Left cardiac atrium (tissue), 4 donors: ENCODE measurements around the gene CR1. TPM values are rescaled to one million over a fixed set of nuclear protein-coding genes. Genes with fewer than 3 reads are reported as not detected.
"Not testable (repeated sequence)": the region's sequence is repeated elsewhere in the genome, so short reads cannot be mapped to it uniquely, and the experiment has no call there.

ENCODE experiments used
- ATAC-seq, 2 donors: fragments of 200-7000 bp; cut with Tn5 transposase; one replicate each; pipeline ENCODE4 v1.9.1; 2020; ENCODE audit warnings: mild to moderate bottlenecking in 2 of 2, moderate library complexity in 2 of 2
- DNase-seq: peaks from one replicate; pipeline ENCODE4 v3.0.0-alpha.2; 2020
- intact Hi-C, 2 donors: fragments of 100-400 bp; cut with DNase I; formaldehyde crosslinking; loops; one replicate each; pipeline versions ENCODE4 v1.14.1 to v1.15.1; 2022 to 2023
- total RNA-seq, 2 donors: library from RNA; stranded (reverse); fragmentation: NEBNext Ultra II Directional; extraction: Animal tissue kit (Norgen Biotek cat#: 25700); gene quantifications; one replicate each; pipeline ENCODE4 v1.2.1, GENCODE V29; 2021
- donor health status: DM: no; HTN: yes; CAD: no.
- donor health status: DM: no; HTN: yes; CAD: no; lungs with severe emphysema.
- donor health status: DM: yes; HTN: yes; CAD: no.
- donor health status: Dilated cardiomyopathy.

The CR1 gene
- total RNA-seq, 2 donors from 2014 or later: 4.0 to 11.3 TPM

DNA sequence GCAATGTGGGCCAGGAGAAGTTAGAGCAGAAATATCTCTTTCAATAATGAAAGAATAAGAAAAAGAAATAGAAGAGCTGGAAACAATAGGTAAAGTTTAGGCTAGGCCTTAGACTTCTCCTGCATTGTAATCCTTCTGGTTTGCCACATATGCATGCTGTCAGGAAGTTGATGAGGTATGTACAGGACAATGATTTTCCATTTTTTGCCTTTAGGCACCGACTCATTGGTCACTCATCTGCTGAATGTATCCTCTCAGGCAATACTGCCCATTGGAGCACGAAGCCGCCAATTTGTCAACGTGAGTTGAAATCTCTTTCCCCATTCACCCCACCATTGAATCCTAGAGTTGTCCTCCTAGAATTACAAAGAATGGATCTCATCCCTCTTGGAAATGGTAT lies 79.4 kb downstream of the CR1 start:
- ATAC-seq, intact Hi-C loops, DNase-seq: not testable (repeated sequence)

- intact Hi-C loops: no loop called here
- DNase-seq (no peak), ATAC-seq (no peak)
Measured at GRCh38 chr1:207578796-207579435, 83.0 kb downstream of the CR1 start.

GRCh38 chr1:207579436-207579799 lies 83.5 kb downstream of the CR1 start:
- intact Hi-C loops: no loop called here
- ATAC-seq (peak; percentile 38 to 60), DNase-seq (no peak)

DNA sequence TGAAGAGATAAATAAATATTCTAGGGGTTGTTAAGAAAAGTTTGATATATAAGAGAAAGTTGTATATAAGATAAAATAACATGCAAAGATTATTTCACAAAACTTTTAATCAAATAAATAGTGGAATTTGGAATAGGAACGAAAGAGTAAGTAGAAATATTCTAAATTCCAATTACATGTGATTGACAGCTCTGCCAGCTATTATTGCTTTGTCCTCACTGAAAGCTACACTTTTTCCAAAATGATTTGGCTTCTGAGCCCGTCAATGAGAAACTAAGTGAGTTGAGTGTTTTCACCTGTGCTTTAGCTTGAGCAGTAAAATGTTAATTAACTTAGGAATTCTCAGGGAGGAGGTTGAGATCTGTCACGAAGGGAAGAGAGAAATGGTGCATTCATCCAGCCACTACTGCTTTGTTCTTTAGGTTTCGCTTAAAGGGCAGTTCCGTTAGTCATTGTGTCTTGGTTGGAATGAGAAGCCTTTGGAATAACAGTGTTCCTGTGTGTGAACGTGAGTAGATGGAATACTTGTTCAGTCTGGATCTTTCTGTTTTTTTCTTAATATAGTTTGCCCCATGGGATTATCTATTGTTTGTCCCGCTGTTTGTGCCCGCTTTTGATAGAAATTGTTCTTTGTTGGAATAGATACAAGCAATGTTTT lies 85.7 kb downstream of the CR1 start:
- intact Hi-C loops: no loop called here
- ATAC-seq (no peak), DNase-seq (no peak)

DNA sequence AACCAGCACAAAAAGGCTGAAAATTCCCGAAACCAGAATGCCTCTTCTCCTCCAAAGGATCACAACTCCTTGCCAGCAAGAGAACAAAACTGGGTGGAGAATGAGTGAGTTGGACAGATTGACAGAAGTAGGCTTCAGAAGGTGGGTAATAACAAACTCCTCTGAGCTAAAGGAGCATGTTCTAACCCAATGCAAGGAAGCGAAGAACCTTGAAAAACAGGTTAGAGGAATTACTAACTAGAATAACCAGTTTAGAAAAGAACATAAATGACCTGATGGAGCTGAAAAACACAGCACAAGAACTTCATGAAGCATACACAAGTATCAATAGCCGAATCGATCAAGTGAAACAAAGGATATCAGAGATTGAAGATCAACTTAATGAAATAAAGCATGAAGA lies 93.5 kb downstream of the CR1 start:
- intact Hi-C loops, ATAC-seq, DNase-seq: not testable (repeated sequence)

- DNase-seq, intact Hi-C loops, ATAC-seq: not testable (repeated sequence)
Measured at GRCh38 chr1:207591205-207591604, 95.2 kb downstream of the CR1 start.

GRCh38 chr1:207594095-207594494 lies 98.1 kb downstream of the CR1 start:
- intact Hi-C loops, ATAC-seq, DNase-seq: not testable (repeated sequence)

GRCh38 chr1:207603777-207604176 lies 107.8 kb downstream of the CR1 start:
- DNase-seq (no peak), ATAC-seq (no peak)
- intact Hi-C loops: no loop called here

GRCh38 chr1:207605444-207606361 lies 109.7 kb downstream of the CR1 start:
- no peak for DNase-seq
- intact Hi-C loops: no loop called here
- ATAC-seq: no peak

- intact Hi-C loops: no loop called here
- no peak for ATAC-seq
- no peak for DNase-seq
Measured at GRCh38 chr1:207606362-207606755, 110.4 kb downstream of the CR1 start.

- intact Hi-C loops: no loop called here
- DNase-seq (no peak), ATAC-seq (no peak)
Measured at GRCh38 chr1:207612762-207613161, 116.8 kb downstream of the CR1 start.

- intact Hi-C loops: no loop called here
- DNase-seq (no peak), ATAC-seq (peak; percentile 76 to 87)
Measured at GRCh38 chr1:207619871-207620542, 124.0 kb downstream of the CR1 start.

- ATAC-seq (no peak), DNase-seq (no peak)
- intact Hi-C loops: no loop called here
Measured at GRCh38 chr1:207620543-207620893, 124.6 kb downstream of the CR1 start.

GRCh38 chr1:207625504-207626071 lies 129.6 kb downstream of the CR1 start:
- DNase-seq, ATAC-seq, intact Hi-C loops: not testable (repeated sequence)

DNA sequence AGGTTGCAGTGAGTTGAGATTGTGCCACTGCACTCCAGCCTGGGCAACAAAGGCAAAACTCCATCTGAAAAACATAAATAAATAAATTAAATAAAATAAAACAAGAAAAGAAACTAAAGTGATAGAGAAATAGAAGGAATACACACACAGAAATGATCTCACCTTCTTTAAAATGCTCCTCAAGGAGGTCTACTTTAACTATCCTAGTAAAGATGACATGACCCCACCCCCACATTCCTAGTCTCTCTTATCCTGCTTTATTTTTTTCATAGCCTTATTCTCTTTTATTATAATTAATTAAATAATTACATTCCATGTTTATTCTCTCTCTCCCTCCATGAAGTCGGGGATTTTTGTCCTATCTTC lies 131.0 kb downstream of the CR1 start:
- DNase-seq: no peak
- ATAC-seq: no peak
- intact Hi-C loops: no loop called here

DNA sequence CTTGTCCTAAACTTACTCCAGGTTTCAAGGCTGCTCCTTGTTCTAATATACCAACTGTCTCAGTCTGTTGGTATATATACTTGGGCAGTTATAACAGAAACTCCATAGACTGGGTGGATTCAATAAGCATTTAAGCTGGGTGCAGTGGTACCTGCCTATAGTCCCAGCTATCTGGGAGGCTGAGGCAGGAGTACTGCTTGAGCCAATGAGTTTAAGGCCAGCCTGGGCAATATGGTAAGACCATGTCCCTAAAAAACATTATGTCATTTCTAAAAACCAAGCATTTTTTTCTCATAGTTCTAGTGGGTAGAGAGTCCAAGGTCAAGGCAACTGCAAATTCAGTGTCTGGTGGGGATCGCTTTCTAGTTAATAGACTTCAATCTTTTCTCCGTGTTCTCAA lies 131.5 kb downstream of the CR1 start:
- intact Hi-C loops: no loop called here

GRCh38 chr1:207628776-207629175 lies 132.8 kb downstream of the CR1 start:
- intact Hi-C loops: no loop called here
- no peak for DNase-seq
- no peak for ATAC-seq

More for the DNA sequence above, 131.5 kb downstream of the CR1 start:
- ATAC-seq (no peak), DNase-seq (no peak)

DNA sequence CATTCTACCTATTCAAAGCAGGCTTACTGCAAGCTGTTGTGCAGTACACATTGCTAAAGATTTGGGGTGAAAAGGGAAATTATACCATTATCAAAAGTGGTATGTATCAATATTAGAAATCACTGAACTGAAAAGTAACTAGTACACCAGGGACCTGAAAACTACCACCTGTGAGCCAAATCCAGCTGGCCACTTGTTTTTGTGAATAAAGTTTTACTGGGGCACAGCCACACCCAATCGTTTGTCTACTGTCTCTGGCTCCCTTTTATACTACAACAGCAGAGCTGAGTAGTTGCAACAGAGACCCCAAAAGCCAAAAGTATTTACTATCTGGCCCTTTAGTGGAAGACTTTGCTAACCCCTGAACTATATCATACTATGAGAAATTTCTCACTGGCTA lies 135.2 kb downstream of the CR1 start:
- DNase-seq (no peak), ATAC-seq (no peak)
- intact Hi-C loops: no loop called here

- ATAC-seq (no peak), DNase-seq (no peak)
- intact Hi-C loops: no loop called here
Measured at GRCh38 chr1:207633226-207633625, 137.3 kb downstream of the CR1 start.
